ENCODE measurements around the gene ZSCAN12. TPM values are rescaled to one million over a fixed set of nuclear protein-coding genes. Genes with fewer than 3 reads are reported as not detected.
A peak's percentile ranks its signal among the peaks of the same experiment; 100 is the strongest.

The ZSCAN12 gene
- total RNA-seq, 1 donor from 2014 or later: 5.5 TPM

- Histone ChIP-seq H3K9me3 (no peaks in the 10 kb centered on the region), H3K4me1 (peaks cover 17% of the 10 kb centered on the region), H3K27ac (no peak overlapping the region), H3K4me3 (no peak overlapping the region), H3K36me3 (peaks cover 3% of the 10 kb centered on the region), H3K27me3 (ENCODE audit: low read depth) (peaks cover 26% of the 10 kb centered on the region)
- intact Hi-C loops (cut with DNase I): no loop called here
- ATAC-seq (no peak), DNase-seq (no peak)
- no peak for TF ChIP-seq CTCF (IDR thresholded peaks at IDR 0.05)
These were observed 2.6 kb upstream of the ZSCAN12 start for GRCh38 chr6:28402197-28402596.

- no peak for TF ChIP-seq CTCF (IDR thresholded peaks at IDR 0.05)
- ATAC-seq (no peak), DNase-seq (no peak)
- Histone ChIP-seq H3K27me3 (ENCODE audit: low read depth) (peaks cover 19% of the 10 kb centered on the region), H3K36me3 (peaks cover 11% of the 10 kb centered on the region), H3K9me3 (no peaks in the 10 kb centered on the region), H3K4me1 (peaks cover 24% of the 10 kb centered on the region), H3K27ac (no peak overlapping the region), H3K4me3 (no peak overlapping the region)
- intact Hi-C loops (cut with DNase I): no loop called here
These were observed 1.6 kb upstream of the ZSCAN12 start for GRCh38 chr6:28401172-28401571.

DNA sequence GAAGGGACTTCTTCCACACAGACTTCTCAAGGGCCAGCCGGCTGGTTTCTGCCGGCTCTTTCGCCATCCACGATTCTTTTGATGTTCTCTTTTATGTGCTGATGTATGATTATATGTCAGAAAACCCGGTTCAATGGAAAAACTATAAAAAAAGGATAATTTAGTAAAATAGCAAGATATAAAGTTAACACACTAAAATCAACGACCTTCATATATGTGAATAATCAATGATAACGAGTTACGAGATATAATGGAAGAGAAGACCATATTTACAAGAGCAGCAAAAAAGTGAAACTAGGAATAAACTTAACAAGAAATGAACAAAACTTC lies 540 bp upstream of the ZSCAN12 start:
- intact Hi-C loops (cut with DNase I): no loop called here
- TF ChIP-seq CTCF (IDR thresholded peaks at IDR 0.05): no peak
- Histone ChIP-seq H3K27me3 (ENCODE audit: low read depth) (peaks cover 12% of the 10 kb centered on the region), H3K27ac (no peak overlapping the region), H3K4me3 (peak overlapping the region; percentile 80), H3K4me1 (peaks cover 25% of the 10 kb centered on the region), H3K9me3 (no peaks in the 10 kb centered on the region), H3K36me3 (peaks cover 11% of the 10 kb centered on the region)
- DNase-seq: no peak
- ATAC-seq: no peak

- peaks cover 25% of the 10 kb centered on the region for H3K4me1 ChIP-seq
- intact Hi-C loops (cut with DNase I): no loop called here
- TF ChIP-seq CTCF (IDR thresholded peaks at IDR 0.05): no peak
- H3K9me3 ChIP-seq: no peaks in the 10 kb centered on the region
- peaks cover 37% of the 10 kb centered on the region for H3K36me3 ChIP-seq
- H3K27ac ChIP-seq: no peak overlapping the region
- no peak overlapping the region for H3K4me3 ChIP-seq
- DNase-seq (no peak), ATAC-seq (no peak)
- H3K27me3 ChIP-seq (ENCODE audit: low read depth): no peaks in the 10 kb centered on the region
These were observed 3.6 kb downstream of the ZSCAN12 start for GRCh38 chr6:28395918-28396317.

DNA sequence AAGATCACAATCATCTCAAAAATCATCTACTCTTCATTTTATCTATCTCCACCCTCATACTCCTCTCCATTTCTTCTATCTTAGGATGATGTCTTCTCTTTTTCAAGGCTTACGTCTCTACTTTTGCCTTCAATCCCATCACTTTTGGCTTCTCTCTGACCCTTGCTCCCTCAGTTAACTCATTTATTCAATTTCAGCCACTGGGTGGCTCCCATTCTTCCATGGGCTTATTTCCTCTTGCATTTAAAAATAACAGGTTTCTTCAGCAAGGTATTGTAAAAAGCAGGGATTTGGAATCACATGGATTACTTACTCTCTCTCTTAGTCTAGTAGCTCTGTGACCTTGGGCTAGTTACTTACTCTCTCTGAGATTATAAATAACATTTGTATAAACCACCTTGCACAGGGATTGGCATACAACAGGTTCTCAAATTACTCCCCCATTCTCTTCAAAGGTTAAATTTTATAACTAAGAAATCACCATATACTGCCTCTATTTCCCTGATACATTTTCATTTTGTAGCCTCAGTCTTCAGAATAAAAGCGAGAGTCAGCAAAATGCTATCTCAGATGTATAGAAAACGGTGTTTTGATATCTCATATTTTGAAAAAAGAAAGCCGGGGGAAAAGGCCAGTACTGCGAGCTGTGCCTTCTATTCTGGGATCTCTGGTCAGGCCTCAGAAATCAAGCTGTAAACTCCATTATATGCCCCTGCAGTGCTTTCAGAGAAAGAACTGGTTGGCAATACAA lies 5.5 kb downstream of the ZSCAN12 start:
- Histone ChIP-seq H3K4me1 (peaks cover 25% of the 10 kb centered on the region), H3K4me3 (no peak overlapping the region), H3K9me3 (no peaks in the 10 kb centered on the region), H3K27me3 (ENCODE audit: low read depth) (no peaks in the 10 kb centered on the region), H3K36me3 (peaks cover 55% of the 10 kb centered on the region), H3K27ac (no peak overlapping the region)
- ATAC-seq (no peak), DNase-seq (no peak)
- intact Hi-C loops (cut with DNase I): no loop called here
- no peak for TF ChIP-seq CTCF (IDR thresholded peaks at IDR 0.05)

Measured in lower lobe of right lung (tissue), 2 donors.